EL (cell line): ENCODE results near the gene AFMID.

Experiments
- DNase-seq: peaks from one replicate; pipeline ENCODE4 v3.0.0-alpha.2; 2016

AFMID gene

GRCh38 chr17:78180508-78180907 is 6.7 kb upstream of the AFMID start:
- no peak for DNase-seq

- DNase-seq: no peak
Observed at GRCh38 chr17:78182504-78182903, 4.7 kb upstream of the AFMID start.

GRCh38 chr17:78183916-78184315 is 3.2 kb upstream of the AFMID start:
- DNase-seq: no peak

GRCh38 chr17:78184351-78184750 is 2.8 kb upstream of the AFMID start:
- DNase-seq: no peak

- no peak for DNase-seq
Observed at GRCh38 chr17:78184868-78185267, 2.3 kb upstream of the AFMID start.

GRCh38 chr17:78185981-78186691 is 1.0 kb upstream of the AFMID start:
- DNase-seq: peak; percentile 69

- DNase-seq: no peak
Observed at GRCh38 chr17:78196716-78197115, 9.6 kb downstream of the AFMID start.

GRCh38 chr17:78197147-78197832 is 10.1 kb downstream of the AFMID start:
- no peak for DNase-seq

GRCh38 chr17:78200451-78200850 is 13.3 kb downstream of the AFMID start:
- DNase-seq: no peak

- no peak for DNase-seq
Observed at GRCh38 chr17:78202666-78203065, 15.5 kb downstream of the AFMID start.

GRCh38 chr17:78204387-78205123 is 17.4 kb downstream of the AFMID start:
- DNase-seq: no peak

- no peak for DNase-seq
Observed at GRCh38 chr17:78205124-78205775, 18.1 kb downstream of the AFMID start.

GRCh38 chr17:78206298-78206697 is 19.1 kb downstream of the AFMID start:
- no peak for DNase-seq

GRCh38 chr17:78208486-78208885 is 21.3 kb downstream of the AFMID start:
- no peak for DNase-seq

GRCh38 chr17:78210111-78210510 is 22.9 kb downstream of the AFMID start:
- DNase-seq: no peak

- no peak for DNase-seq
Observed at GRCh38 chr17:78211032-78211431, 23.9 kb downstream of the AFMID start.

GRCh38 chr17:78214016-78214705 is 27.0 kb downstream of the AFMID start, which contains the start of gene BIRC5:
Gene BIRC5, plus strand, starts transcription at chr17:78214253. Its CDS starts 64 bp downstream, at chr17:78214317.
- peak; percentile 87 for DNase-seq

GRCh38 chr17:78214706-78215061 is 27.5 kb downstream of the AFMID start:
- DNase-seq: no peak

- no peak for DNase-seq
Observed at GRCh38 chr17:78219396-78220150, 32.4 kb downstream of the AFMID start.

- no peak for DNase-seq
Observed at GRCh38 chr17:78223061-78223460, 35.9 kb downstream of the AFMID start.

- no peak for DNase-seq
Observed at GRCh38 chr17:78223765-78224164, 36.6 kb downstream of the AFMID start.
